D721Med (cell line): ENCODE results near the gene LY6G6C.
A peak's percentile ranks its signal among the peaks of the same experiment; 100 is the strongest.

Source experiments
- DNase-seq: peaks from one replicate; pipeline ENCODE4 v3.0.0; 2011; ENCODE audit warnings: low spot score; ENCODE audit not compliant: insufficient read length
- FAIRE-seq: peaks from 2 replicates; lab custom pipeline; 2011; peaks lifted over from hg19 to GRCh38; lab: Jason Lieb, UNC
- TF ChIP-seq, protein P1 (sequence below): IDR thresholded peaks from 2 replicates; pipeline ENCODE4 v1.5.1; 2012; ENCODE audit warnings: mild to moderate bottlenecking, control low read depth; ENCODE audit not compliant: insufficient read depth; ENCODE audit errors: missing control alignments

The LY6G6C gene

DNA sequence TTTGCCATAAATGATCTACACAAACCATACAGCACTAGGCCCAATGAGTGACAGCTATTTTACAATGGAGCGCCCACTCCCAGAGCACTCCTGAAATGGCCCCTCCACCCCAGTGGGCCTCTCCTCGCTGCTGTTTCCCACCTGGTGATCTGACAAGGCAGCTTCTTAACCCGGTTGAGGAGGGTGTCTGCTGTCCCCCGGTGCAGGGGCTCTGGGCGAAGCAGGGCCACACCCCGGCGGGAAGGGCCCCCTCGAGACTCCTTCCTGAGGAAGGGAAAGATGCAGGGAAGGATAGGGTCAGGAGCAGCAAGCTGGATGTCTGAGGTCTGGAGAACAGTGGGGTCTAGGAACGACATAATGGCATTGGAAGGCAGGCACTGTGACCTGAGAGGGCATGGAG lies 28.7 kb downstream of the LY6G6C start:
- FAIRE-seq: no peak
- TF ChIP-seq, protein P1, sequence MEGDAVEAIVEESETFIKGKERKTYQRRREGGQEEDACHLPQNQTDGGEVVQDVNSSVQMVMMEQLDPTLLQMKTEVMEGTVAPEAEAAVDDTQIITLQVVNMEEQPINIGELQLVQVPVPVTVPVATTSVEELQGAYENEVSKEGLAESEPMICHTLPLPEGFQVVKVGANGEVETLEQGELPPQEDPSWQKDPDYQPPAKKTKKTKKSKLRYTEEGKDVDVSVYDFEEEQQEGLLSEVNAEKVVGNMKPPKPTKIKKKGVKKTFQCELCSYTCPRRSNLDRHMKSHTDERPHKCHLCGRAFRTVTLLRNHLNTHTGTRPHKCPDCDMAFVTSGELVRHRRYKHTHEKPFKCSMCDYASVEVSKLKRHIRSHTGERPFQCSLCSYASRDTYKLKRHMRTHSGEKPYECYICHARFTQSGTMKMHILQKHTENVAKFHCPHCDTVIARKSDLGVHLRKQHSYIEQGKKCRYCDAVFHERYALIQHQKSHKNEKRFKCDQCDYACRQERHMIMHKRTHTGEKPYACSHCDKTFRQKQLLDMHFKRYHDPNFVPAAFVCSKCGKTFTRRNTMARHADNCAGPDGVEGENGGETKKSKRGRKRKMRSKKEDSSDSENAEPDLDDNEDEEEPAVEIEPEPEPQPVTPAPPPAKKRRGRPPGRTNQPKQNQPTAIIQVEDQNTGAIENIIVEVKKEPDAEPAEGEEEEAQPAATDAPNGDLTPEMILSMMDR: no peak
- no peak for DNase-seq

DNA sequence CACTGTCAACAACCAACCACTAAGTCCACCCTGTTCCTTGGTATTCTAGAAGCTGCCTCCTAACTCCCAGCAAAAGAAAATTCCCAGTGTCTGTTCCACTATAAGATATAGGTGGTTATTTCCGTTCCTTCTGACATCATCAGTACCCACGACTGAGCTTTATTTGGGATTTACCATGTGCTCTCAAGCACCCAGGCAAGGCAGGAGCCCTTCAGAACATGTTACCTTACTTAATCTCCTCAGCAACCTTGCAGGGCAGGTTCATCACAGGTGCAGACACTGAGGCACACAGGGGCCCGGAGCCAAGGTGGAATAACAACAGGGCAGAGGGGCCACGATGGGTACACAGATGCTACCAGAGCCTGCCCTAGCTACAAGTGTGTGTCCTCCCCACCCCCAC lies 29.2 kb downstream of the LY6G6C start:
- no peak for FAIRE-seq
- DNase-seq: no peak
- TF ChIP-seq, protein P1: no peak

DNA sequence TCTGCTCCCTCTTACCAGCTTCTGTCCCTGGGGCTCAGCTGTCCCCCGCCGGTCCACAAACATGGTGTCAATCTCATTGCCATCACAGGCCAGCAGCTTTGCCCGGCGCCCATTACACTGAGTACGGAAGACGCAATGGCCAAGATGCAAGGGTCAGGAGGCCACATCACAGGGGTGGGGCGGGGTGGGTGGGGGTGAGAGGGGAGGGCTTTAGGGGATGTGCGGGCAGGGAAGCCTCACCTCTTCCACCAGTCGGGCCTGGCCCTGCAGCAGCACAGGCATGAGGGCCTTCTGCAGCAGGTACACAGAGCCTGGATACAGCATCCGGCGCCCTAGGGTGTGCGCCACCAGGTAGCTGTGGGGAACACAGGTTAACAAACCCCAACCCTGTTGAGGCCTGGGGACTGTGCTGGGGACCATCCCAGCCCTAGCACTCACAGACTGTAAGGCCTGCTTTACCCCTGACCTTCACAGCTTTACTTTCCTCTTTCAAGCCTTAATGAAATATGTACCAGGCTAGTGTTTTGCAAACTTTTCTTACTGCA lies 29.9 kb downstream of the LY6G6C start:
- FAIRE-seq: no peak
- TF ChIP-seq, protein P1: no peak
- no peak for DNase-seq

DNA sequence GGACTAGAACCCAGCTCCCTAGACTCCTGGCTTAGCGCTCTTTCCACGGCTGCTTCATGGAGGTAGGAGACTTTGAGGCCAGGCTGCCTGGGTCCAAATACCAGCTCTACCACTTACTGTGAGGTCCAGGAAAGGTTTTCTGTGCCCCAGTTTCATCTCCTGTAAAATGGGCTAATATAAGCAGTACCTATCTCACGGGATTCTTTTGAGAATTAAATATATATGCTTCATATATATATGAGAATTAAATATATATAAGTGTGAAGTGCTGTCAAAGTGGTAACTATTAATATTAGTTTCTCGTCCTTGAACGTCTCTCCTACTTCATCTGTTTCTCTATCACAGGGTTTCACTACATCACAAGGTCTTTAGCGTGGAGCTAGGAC lies 30.5 kb downstream of the LY6G6C start:
- FAIRE-seq (no peak), DNase-seq (no peak)
- TF ChIP-seq, protein P1: no peak

DNA sequence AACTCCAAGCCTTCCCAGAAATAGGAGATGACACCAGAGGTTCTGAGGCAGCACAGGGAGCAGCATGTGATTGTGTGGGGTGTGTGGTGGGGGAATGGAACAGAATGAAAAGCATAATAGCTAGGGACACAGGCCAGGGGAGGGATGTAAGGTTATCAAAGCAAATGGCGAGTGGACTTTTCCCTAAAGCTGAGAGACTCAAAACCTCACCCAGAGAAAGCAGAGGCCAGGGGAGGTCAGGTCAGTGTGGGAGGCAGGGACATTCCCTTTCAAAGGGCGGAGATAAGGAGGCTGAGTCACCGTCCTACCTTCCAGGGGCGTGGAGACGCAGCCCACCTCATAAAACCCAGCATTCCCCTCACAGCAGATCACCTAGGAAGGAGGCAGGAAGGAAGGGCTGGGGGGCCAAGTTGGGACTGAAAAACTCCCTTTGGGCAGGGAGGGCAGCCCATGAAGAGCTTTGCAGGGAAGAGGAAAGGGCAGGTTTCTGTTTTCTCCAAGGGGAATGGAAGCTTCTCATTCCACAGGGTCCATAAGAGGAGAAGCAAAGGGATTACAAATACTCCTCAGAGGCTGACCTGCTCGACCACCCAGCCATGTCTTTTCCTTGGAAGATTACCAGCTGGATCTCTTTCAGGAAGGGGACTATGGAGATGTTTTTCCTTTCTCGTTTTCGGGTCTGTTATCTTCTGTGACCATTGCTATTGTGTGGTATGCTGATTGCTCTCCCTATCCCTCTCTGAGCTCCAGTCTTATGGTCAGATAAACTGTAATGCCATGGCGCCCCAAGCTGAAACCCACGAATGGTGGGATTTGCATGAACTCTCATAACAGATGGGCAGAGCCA lies 31.1 kb downstream of the LY6G6C start:
- FAIRE-seq: no peak
- TF ChIP-seq, protein P1: no peak
- DNase-seq: no peak

DNA sequence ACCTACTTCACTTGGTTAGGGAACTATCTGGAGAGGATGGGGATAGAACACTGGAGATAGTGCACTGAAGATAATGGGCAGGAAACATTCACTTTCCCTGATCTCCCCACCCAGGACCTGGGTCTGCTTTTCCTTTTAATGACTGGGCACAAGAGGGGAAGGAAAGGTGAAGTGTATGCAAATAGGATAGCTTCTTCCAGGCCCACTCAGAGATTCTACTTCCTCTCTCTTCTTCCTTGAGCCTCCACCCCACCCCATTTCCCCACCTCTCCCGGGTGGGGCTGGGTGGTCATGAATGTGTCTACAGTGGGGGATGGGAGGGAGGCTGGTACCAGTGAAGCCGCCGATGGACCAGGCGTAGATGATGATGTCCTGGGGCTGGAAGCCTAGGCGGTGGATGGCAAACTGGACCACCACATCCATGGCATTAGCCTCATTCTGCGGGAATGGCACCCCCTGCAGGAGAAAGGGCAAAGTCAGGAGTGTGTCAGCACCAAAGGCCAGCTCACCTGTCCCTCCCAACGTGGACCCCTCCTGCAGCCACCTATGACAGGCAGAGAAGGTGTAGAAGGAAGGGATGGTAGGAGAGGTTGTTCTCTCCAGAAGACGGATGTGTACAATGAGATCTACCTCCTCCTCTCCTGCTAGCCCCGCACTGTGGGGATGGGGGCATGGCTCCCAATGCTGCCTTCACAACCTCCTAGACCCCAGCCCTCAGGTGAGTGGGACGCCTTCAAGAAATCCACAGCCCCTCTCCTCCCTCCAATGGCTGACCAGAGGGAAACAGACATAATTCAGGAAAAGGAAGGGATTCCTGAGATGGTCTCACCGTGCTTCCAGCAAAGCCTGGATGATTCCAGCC lies 32.1 kb downstream of the LY6G6C start:
- TF ChIP-seq, protein P1: peak; percentile 15
- DNase-seq (no peak), FAIRE-seq (no peak)
